HepG2 (cell line): ENCODE data around the gene PLPP3. TPM values are rescaled to one million over a fixed set of nuclear protein-coding genes. Genes with fewer than 3 reads are reported as not detected.

Source experiments
- CC2D1A ChIP-seq: sonication (generic); formaldehyde crosslinking; IDR thresholded peaks from 2 replicates; pipeline ENCODE4 v1.8.1; 2023; ENCODE audit warnings: mild to moderate bottlenecking, missing genetic modification reagents
- CREM ChIP-seq, 2 experiments: sonication (generic) in 1 of 2; formaldehyde crosslinking in 1 of 2; IDR thresholded peaks; 2 replicates each; pipeline versions ENCODE4 v1.4.0 to v1.6.1; 2016 to 2020; ENCODE audit warnings: antibody characterized with exemption in 1 of 2, mild to moderate bottlenecking in 1 of 2, missing genetic modification reagents in 1 of 2
- FOSL2 ChIP-seq: sonication (generic); formaldehyde crosslinking; IDR thresholded peaks from 2 replicates; pipeline ENCODE4 v1.4.0; 2020; ENCODE audit warnings: missing genetic modification reagents
- HOXD1 ChIP-seq: sonication (generic); formaldehyde crosslinking; IDR thresholded peaks from 2 replicates; pipeline ENCODE4 v1.5.0; 2020; ENCODE audit warnings: missing genetic modification reagents
- IKZF1 ChIP-seq: fragments of 450-650 bp; IDR thresholded peaks from 2 replicates; pipeline ENCODE4 v1.7.1; 2016
- MIER3 ChIP-seq: IDR thresholded peaks from 2 replicates; pipeline ENCODE4 v1.6.1; 2016; ENCODE audit warnings: missing compliant biosample characterization, borderline replicate concordance
- MNT ChIP-seq: fragments of 450-650 bp; IDR thresholded peaks from 2 replicates; pipeline ENCODE4 v1.6.1; 2016
- NCOA1 ChIP-seq: sonication (generic); formaldehyde crosslinking; IDR thresholded peaks from 2 replicates; pipeline ENCODE4 v1.9.0; 2021; ENCODE audit warnings: missing genetic modification reagents
- NFKB2 ChIP-seq: sonication (generic); formaldehyde crosslinking; IDR thresholded peaks from 2 replicates; pipeline ENCODE4 v1.4.0; 2020; ENCODE audit warnings: missing genetic modification reagents, borderline replicate concordance
- NR2C2 ChIP-seq: sonication (generic); formaldehyde crosslinking; IDR thresholded peaks from 2 replicates; pipeline ENCODE4 v1.4.0; 2020; ENCODE audit warnings: missing genetic modification reagents, mild to moderate bottlenecking, moderate library complexity, borderline replicate concordance
- ZBTB26 ChIP-seq: IDR thresholded peaks from 2 replicates; pipeline ENCODE4 v1.6.1; 2016; ENCODE audit warnings: missing compliant biosample characterization, missing genetic modification reagents, borderline replicate concordance
- ZBTB7B ChIP-seq: sonication (generic); formaldehyde crosslinking; IDR thresholded peaks from 2 replicates; pipeline ENCODE4 v1.4.0; 2020; ENCODE audit warnings: missing genetic modification reagents
- ZNF407 ChIP-seq: sonication (generic); formaldehyde crosslinking; IDR thresholded peaks from one replicate; pipeline ENCODE4 v1.5.1; 2020; ENCODE audit warnings: mild to moderate bottlenecking, missing genetic modification reagents; ENCODE audit errors: not compliant biosample characterization
- ZNF883 ChIP-seq: sonication (generic); formaldehyde crosslinking; IDR thresholded peaks from 2 replicates; pipeline ENCODE4 v1.5.1; 2020; ENCODE audit warnings: mild to moderate bottlenecking, missing genetic modification reagents; ENCODE audit errors: not compliant biosample characterization
- polyA plus RNA-seq, 8 experiments: library from polyadenylated mRNA; depleted of rRNA in 3 of 8; stranded (reverse) in 7 of 8; unstranded in 1 of 8; fragments of >200 nt; fragmentation: Illumina TruSeq in 4 of 8; extraction: Trizol in 4 of 8; gene quantifications; 2 replicates each; pipeline versions ENCODE4 v1.2.1 to v1.2.3, GENCODE V29; 2011 to 2016; ENCODE audit warnings: low read depth in 4 of 8, missing spikeins in 1 of 8, mixed read lengths in 1 of 8; ENCODE audit not compliant: insufficient read depth in 1 of 8
- total RNA-seq, 5 experiments: library from RNA; depleted of rRNA; stranded (reverse); fragments of >200 nt; fragmentation: Illumina TruSeq; extraction: Trizol; gene quantifications; 2 replicates each; pipeline ENCODE4 v1.2.3, GENCODE V29; 2016; ENCODE audit warnings: low read depth in 1 of 5

Gene PLPP3
- total and polyA plus RNA-seq, 2 of the 13 experiments (the other 11 are each of a cell fraction or from before 2014, with no cell fraction given), result 49.7 to 65.8 TPM

DNA sequence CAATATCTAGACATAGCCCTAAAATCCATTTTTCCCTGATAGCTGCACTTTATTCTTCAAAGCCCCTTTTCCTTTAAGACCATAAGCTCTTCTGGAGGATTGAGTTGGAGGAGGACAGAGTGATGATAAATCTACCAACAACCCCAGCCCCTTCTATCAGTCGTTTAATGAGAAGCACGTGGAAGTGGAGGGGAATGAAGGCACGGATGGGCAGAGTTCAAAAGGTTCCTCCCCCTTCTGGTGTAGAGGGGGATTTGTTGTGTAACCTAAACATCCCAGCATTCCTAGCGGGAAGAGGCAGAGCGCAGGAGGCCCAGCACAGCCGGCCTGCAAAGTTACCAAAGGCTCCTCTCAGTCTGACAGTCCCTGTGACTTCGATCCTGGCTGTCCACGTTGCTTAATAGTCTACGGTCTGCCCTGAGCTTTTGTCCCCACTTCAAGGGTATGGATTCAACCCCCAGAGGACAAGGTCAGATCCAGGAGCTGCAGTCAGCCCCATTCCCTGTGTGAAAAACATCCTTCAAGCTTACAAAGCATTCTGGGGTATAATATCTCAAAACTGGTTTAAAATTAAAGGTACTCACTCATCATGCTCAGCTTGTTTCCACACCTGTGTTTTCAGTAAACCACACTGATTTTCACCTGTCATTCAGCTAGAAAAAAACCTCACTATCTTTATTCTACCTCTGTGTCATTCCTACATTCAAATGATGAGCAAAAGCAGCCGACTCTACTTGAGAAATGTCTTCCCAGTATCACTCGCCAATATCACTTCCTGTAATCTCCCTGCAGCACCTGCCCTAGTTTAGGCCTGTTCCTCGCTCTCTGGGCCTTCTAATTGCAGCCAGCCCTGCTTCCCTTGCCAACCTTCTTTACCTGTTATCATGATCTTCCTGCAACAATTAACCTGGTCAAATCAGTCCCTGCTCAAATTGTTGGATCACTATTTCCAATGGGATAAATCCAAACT, 117.9 kb downstream of the PLPP3 start (continued):
- TF ChIP-seq ZNF407 (CRISPR knock-in tag), result no peak
- peak; percentile 79 for TF ChIP-seq CREM (IDR thresholded peaks at IDR 0.05)
- no peak for TF ChIP-seq CREM (CRISPR knock-in tag; IDR thresholded peaks at IDR 0.05)
- TF ChIP-seq IKZF1, result no peak
- TF ChIP-seq MIER3 (CRISPR knock-in tag), result peak; percentile 92
- no peak; the same call in 1 of the 2 replicates for TF ChIP-seq NFKB2
- no peak for TF ChIP-seq HOXD1 (CRISPR knock-in tag)
- peak; percentile 73 for TF ChIP-seq ZBTB26 (CRISPR knock-in tag)
- no peak; the same call in 1 of the 2 replicates for TF ChIP-seq NCOA1
- TF ChIP-seq CC2D1A, result no peak
- TF ChIP-seq MNT, result peak; percentile 38; the same call in 1 of the 2 replicates
- no peak for TF ChIP-seq ZNF883 (CRISPR knock-in tag)
- TF ChIP-seq NR2C2 (CRISPR knock-in tag), result peak; percentile 85
- peak; percentile 87 for TF ChIP-seq ZBTB7B (CRISPR knock-in tag)
- peak; percentile 84 for TF ChIP-seq FOSL2
